GM23338 (cell line): ENCODE results near the gene CACNB2. TPM values are rescaled to one million over a fixed set of nuclear protein-coding genes. Genes with fewer than 3 reads are reported as not detected.

Experiments
- ATAC-seq: fragments of 200-7000 bp; cut with Tn5 transposase; 3 replicates; pipeline ENCODE4 v1.9.1; 2020
- DNase-seq: peaks from one replicate; pipeline ENCODE4 v3.0.0-alpha.2; 2015; ENCODE audit warnings: low spot score
- H2AFZ ChIP-seq: fragments of 200-600 bp; sonication (generic); 2 replicates; pipeline ENCODE4 v1.8.0; 2016; ENCODE audit warnings: antibody characterized with exemption, mild to moderate bottlenecking, moderate library complexity
- H3F3A ChIP-seq: fragments of 200-600 bp; sonication (generic); replicated peaks from 2 replicates; pipeline ENCODE4 v1.8.0; 2017; ENCODE audit warnings: antibody characterized with exemption, mixed run types, low read depth
- H3K27ac ChIP-seq: fragments of 200-600 bp; sonication (generic); 2 replicates; pipeline ENCODE4 v1.6.1; 2016; ENCODE audit warnings: low read depth
- H3K27me3 ChIP-seq: fragments of 200-600 bp; sonication (generic); 2 replicates; pipeline ENCODE4 v1.8.0; 2016; ENCODE audit warnings: mild to moderate bottlenecking, mixed run types, moderate library complexity; ENCODE audit not compliant: insufficient read depth
- H3K36me3 ChIP-seq: fragments of 200-600 bp; sonication (generic); 2 replicates; pipeline ENCODE4 v1.8.0; 2016; ENCODE audit warnings: mild to moderate bottlenecking; ENCODE audit not compliant: insufficient read depth
- H3K4me1 ChIP-seq: fragments of 200-600 bp; sonication (generic); 2 replicates; pipeline ENCODE4 v1.8.0; 2016; ENCODE audit warnings: mild to moderate bottlenecking, moderate library complexity; ENCODE audit not compliant: insufficient read depth
- H3K4me2 ChIP-seq: fragments of 200-600 bp; sonication (generic); 2 replicates; pipeline ENCODE4 v1.7.1; 2017; ENCODE audit warnings: mixed run types
- H3K4me3 ChIP-seq: fragments of 200-600 bp; sonication (generic); 2 replicates; pipeline ENCODE4 v1.6.1; 2016; ENCODE audit warnings: mixed run types
- H3K79me2 ChIP-seq: fragments of 200-600 bp; sonication (generic); replicated peaks from 2 replicates; pipeline ENCODE4 v1.8.0; 2017; ENCODE audit warnings: mild to moderate bottlenecking; ENCODE audit not compliant: insufficient read depth
- H3K9me2 ChIP-seq: fragments of 200-600 bp; sonication (generic); 2 replicates; pipeline ENCODE4 v1.8.0; 2017; ENCODE audit not compliant: insufficient read depth
- H4K20me1 ChIP-seq: fragments of 200-600 bp; sonication (generic); replicated peaks from 2 replicates; pipeline ENCODE4 v1.8.0; 2017; ENCODE audit warnings: mild to moderate bottlenecking; ENCODE audit not compliant: insufficient read depth
- H3K27ac Mint-ChIP-seq: 2 replicates; pipeline ENCODE4 v1.8.0; 2020; ENCODE audit warnings: inconsistent platforms, mild to moderate bottlenecking, moderate library complexity, mixed read lengths
- H3K27me3 Mint-ChIP-seq: 3 replicates; pipeline ENCODE4 v1.8.0; 2022; ENCODE audit warnings: low read depth, mild to moderate bottlenecking, moderate library complexity, mixed read lengths, inconsistent platforms; ENCODE audit not compliant: insufficient read depth, poor library complexity
- H3K36me3 Mint-ChIP-seq: 3 replicates; pipeline ENCODE4 v1.8.0; 2021; ENCODE audit warnings: low read depth, mild to moderate bottlenecking, inconsistent platforms, moderate library complexity, mixed read lengths
- H3K4me1 Mint-ChIP-seq: 3 replicates; pipeline ENCODE4 v1.8.0; 2020; ENCODE audit warnings: mild to moderate bottlenecking, inconsistent platforms, mixed read lengths
- H3K4me3 Mint-ChIP-seq: 3 replicates; pipeline ENCODE4 v1.8.0; 2021; ENCODE audit warnings: moderate library complexity, mild to moderate bottlenecking, inconsistent platforms, mixed read lengths
- H3K9me3 Mint-ChIP-seq: 3 replicates; pipeline ENCODE4 v1.8.0; 2020; ENCODE audit warnings: moderate library complexity, mild to moderate bottlenecking, inconsistent platforms, mixed read lengths
- CREB1 ChIP-seq: fragments of 250-450 bp; sonication (Bioruptor Pico); IDR thresholded peaks from 2 replicates; pipeline ENCODE4 v1.5.0; 2020; ENCODE audit warnings: low read depth, mild to moderate bottlenecking, moderate library complexity
- JUNB ChIP-seq: IDR thresholded peaks from one replicate; pipeline ENCODE4 v1.6.1; 2016; ENCODE audit warnings: antibody characterized with exemption; ENCODE audit not compliant: unreplicated experiment
- NANOG ChIP-seq: IDR thresholded peaks from 2 replicates; pipeline ENCODE4 v1.6.1; 2016; ENCODE audit warnings: antibody characterized with exemption, borderline replicate concordance
- ZNF114 ChIP-seq: fragments of 250-450 bp; sonication (Bioruptor Pico); IDR thresholded peaks from 2 replicates; pipeline ENCODE4 v1.5.0; 2020; ENCODE audit warnings: mild to moderate bottlenecking, moderate library complexity
- ZNF331 ChIP-seq: fragments of 250-450 bp; sonication (Bioruptor Pico); IDR thresholded peaks from 2 replicates; pipeline ENCODE4 v1.5.0; 2020; ENCODE audit warnings: low read depth, mild to moderate bottlenecking, moderate library complexity
- ZNF462 ChIP-seq: fragments of 250-450 bp; sonication (Bioruptor Pico); IDR thresholded peaks from 2 replicates; pipeline ENCODE4 v1.5.0; 2020; ENCODE audit warnings: mild to moderate bottlenecking, moderate library complexity
- polyA plus RNA-seq: library from polyadenylated mRNA; unstranded; fragments of >200 nt; fragmentation: Nextera tagmentation; extraction: Ambion mirVana; gene quantifications from 2 replicates; pipeline ENCODE4 v1.2.1, GENCODE V29; 2016
- total RNA-seq: library from RNA; depleted of rRNA; stranded (reverse); fragments of >200 nt; shearing (Covaris generic); gene quantifications from 2 replicates; pipeline ENCODE4 v1.2.3, GENCODE V29; 2014
- TF ChIP-seq, protein P1 (sequence below): IDR thresholded peaks from 2 replicates; pipeline ENCODE4 v1.6.1; 2016; ENCODE audit warnings: antibody characterized with exemption

CACNB2 gene
- total and polyA plus RNA-seq, 2 experiments from 2014 or later: 5.0 to 5.9 TPM

DNA sequence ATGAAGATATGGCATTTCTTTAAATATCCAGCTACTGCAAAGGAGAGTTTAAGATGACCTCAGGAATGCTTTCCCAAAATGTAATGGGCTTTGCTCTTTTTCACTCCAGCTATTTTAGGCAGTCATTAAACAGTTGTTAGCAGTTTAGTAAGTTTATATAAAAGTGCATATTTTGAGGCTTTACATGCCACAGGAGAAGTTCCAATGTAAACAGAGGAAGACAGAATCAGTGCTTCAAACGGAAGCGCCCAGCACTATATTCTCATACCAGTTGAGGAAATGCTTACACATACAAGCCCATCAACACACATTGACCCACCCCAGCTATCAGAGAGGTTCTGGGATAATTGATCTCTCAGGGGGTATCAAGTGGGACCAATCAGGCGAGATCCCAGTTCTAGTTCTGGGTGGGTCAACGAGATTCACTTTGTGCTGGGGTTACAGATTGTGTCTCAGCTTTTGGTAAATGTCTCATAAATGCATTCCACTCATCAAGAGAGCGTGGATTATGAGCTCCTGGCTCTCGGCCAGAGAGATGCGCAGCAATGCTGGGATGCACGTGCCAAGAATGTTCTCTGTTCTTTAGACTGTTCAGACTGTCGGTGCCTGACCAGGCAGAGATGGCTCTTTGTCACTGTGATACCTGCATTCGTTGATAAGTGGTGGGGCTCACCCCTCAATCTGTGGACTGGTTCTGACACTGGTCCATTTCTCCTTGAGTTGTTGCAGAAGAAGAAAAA is 55.0 kb downstream of the CACNB2 start:
- no peak overlapping the region for H3K4me2 ChIP-seq

More for the DNA sequence above, 55.0 kb downstream of the CACNB2 start:
- H3K27me3 ChIP-seq: no peaks in the 10 kb centered on the region
- H3K4me1 ChIP-seq: peaks cover 13% of the 10 kb centered on the region
- no peaks in the 10 kb centered on the region for H3K36me3 ChIP-seq
- Mint-ChIP-seq H3K27me3 (peaks cover 2% of the 10 kb centered on the region), H3K36me3 (no peaks in the 10 kb centered on the region), H3K9me3 (no peaks in the 10 kb centered on the region), H3K27ac (0 out of 2 replicates have a peak overlapping the region, but pooled peaks have one; percentile 35), H3K4me3 (no peak overlapping the region), H3K4me1 (peaks cover 14% of the 10 kb centered on the region)
- TF ChIP-seq ZNF114: no peak
- no peak for TF ChIP-seq NANOG
- TF ChIP-seq ZNF462: no peak
- TF ChIP-seq, protein P1, sequence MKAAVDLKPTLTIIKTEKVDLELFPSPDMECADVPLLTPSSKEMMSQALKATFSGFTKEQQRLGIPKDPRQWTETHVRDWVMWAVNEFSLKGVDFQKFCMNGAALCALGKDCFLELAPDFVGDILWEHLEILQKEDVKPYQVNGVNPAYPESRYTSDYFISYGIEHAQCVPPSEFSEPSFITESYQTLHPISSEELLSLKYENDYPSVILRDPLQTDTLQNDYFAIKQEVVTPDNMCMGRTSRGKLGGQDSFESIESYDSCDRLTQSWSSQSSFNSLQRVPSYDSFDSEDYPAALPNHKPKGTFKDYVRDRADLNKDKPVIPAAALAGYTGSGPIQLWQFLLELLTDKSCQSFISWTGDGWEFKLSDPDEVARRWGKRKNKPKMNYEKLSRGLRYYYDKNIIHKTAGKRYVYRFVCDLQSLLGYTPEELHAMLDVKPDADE: no peak
- no peak for TF ChIP-seq JUNB
- no peak for TF ChIP-seq CREB1 (CRISPR knock-in tag)
- no peak for TF ChIP-seq ZNF331 (CRISPR knock-in tag)
- ATAC-seq: no peak
- H3K4me3 ChIP-seq: no peak overlapping the region
- H4K20me1 ChIP-seq: no peaks in the 10 kb centered on the region
- H3K27ac ChIP-seq: no peak overlapping the region
- H3F3A ChIP-seq: no peaks in the 10 kb centered on the region
- H3K9me2 ChIP-seq: no peaks in the 10 kb centered on the region
- DNase-seq: no peak
- no peak overlapping the region for H2AFZ ChIP-seq
- no peaks in the 10 kb centered on the region for H3K79me2 ChIP-seq
